Smooth muscle cell (in vitro differentiated cells): Measurements from ENCODE around the gene STAT5B. TPM values are rescaled to one million over a fixed set of nuclear protein-coding genes. Genes with fewer than 3 reads are reported as not detected.

Experiments
- DNase-seq: peaks from one replicate; lab custom pipeline; 2025; ENCODE audit not compliant: unreplicated experiment; lab: John Stamatoyannopoulos, UW
- H2AFZ ChIP-seq: fragments of 200-600 bp; sonication (generic); 2 replicates; pipeline ENCODE4 v1.6.0; 2016; ENCODE audit warnings: antibody characterized with exemption, low read depth, mild to moderate bottlenecking
- H3F3A ChIP-seq: fragments of 200-600 bp; sonication (generic); 2 replicates; pipeline ENCODE4 v1.6.0; 2017; ENCODE audit warnings: antibody characterized with exemption, low read depth
- H3K27ac ChIP-seq: fragments of 200-600 bp; sonication (generic); 2 replicates; pipeline ENCODE4 v1.5.1; 2016; ENCODE audit warnings: low read depth, mild to moderate bottlenecking
- H3K27me3 ChIP-seq: fragments of 200-600 bp; sonication (generic); 2 replicates; pipeline ENCODE4 v1.6.1; 2016; ENCODE audit warnings: low read depth, mild to moderate bottlenecking
- H3K36me3 ChIP-seq: fragments of 200-600 bp; sonication (generic); 2 replicates; pipeline ENCODE4 v1.5.1; 2016; ENCODE audit warnings: low read depth
- H3K4me1 ChIP-seq: fragments of 200-600 bp; sonication (generic); 2 replicates; pipeline ENCODE4 v1.5.1; 2016; ENCODE audit warnings: low read depth
- H3K4me2 ChIP-seq: fragments of 200-600 bp; sonication (generic); 2 replicates; pipeline ENCODE4 v1.6.0; 2016; ENCODE audit warnings: mild to moderate bottlenecking
- H3K4me3 ChIP-seq: fragments of 200-600 bp; sonication (generic); 2 replicates; pipeline ENCODE4 v1.5.1; 2016; ENCODE audit warnings: mild to moderate bottlenecking
- H3K79me2 ChIP-seq: fragments of 200-600 bp; sonication (generic); 2 replicates; pipeline ENCODE4 v1.6.0; 2016; ENCODE audit warnings: low read depth, mild to moderate bottlenecking
- H3K9ac ChIP-seq: fragments of 200-600 bp; sonication (generic); 2 replicates; pipeline ENCODE4 v1.6.0; 2016; ENCODE audit warnings: low read depth
- H3K9me3 ChIP-seq: fragments of 200-600 bp; sonication (generic); replicated peaks from 2 replicates; pipeline ENCODE4 v1.5.1; 2016; ENCODE audit warnings: low read depth
- H4K20me1 ChIP-seq: fragments of 200-600 bp; sonication (generic); 2 replicates; pipeline ENCODE4 v1.6.0; 2016; ENCODE audit warnings: low read depth
- CTCF ChIP-seq: fragments of 200-600 bp; sonication (generic); IDR thresholded peaks from 2 replicates; pipeline ENCODE4 v1.5.1; 2017; ENCODE audit warnings: borderline replicate concordance, mild to moderate bottlenecking, antibody characterized with exemption; ENCODE audit not compliant: insufficient read depth, poor library complexity, severe bottlenecking
- WGBS: methylation state at CpG from one replicate; pipeline ENCODE4 v1.1.7; 2016; ENCODE audit warnings: low lambda C conversion rate; 5-methylcytosine and 5-hydroxymethylcytosine counted together
- polyA plus RNA-seq: library from polyadenylated mRNA; unstranded; fragments of >200 nt; fragmentation: Nextera tagmentation; extraction: Ambion mirVana; gene quantifications from 2 replicates; pipeline ENCODE4 v1.2.1, GENCODE V29; 2016
- total RNA-seq: library from RNA; depleted of rRNA; stranded (reverse); fragments of >200 nt; gene quantifications from 2 replicates; pipeline ENCODE4 v1.2.3, GENCODE V29; 2014

STAT5B gene
- total and polyA plus RNA-seq, 2 experiments from 2014 or later, result 10.7 to 12.4 TPM

- Histone ChIP-seq H3K9ac (no peak overlapping the region), H3K4me2 (no peak overlapping the region), H3F3A (no peaks in the 10 kb centered on the region), H3K36me3 (no peaks in the 10 kb centered on the region), H3K79me2 (no peaks in the 10 kb centered on the region), H3K4me1 (peaks cover 11% of the 10 kb centered on the region), H3K4me3 (no peak overlapping the region), H2AFZ (no peak overlapping the region), H3K9me3 (no peaks in the 10 kb centered on the region), H3K27ac (no peak overlapping the region), H4K20me1 (no peaks in the 10 kb centered on the region), H3K27me3 (peaks cover 52% of the 10 kb centered on the region)
- no peak for TF ChIP-seq CTCF
- peak; percentile 9 for DNase-seq
- WGBS, result 12% methylated on average over 14 of the region's 20 CpGs
Observed at GRCh38 chr17:42179911-42180410, 96.2 kb downstream of the STAT5B start.

- WGBS, result 56% methylated on average over 1 of the region's 1 CpG
- H3K4me3 ChIP-seq, result no peak overlapping the region
- no peak overlapping the region for H2AFZ ChIP-seq
- H3K79me2 ChIP-seq, result no peaks in the 10 kb centered on the region
- H3K27me3 ChIP-seq, result peaks cover 52% of the 10 kb centered on the region
- no peaks in the 10 kb centered on the region for H3F3A ChIP-seq
- no peak overlapping the region for H3K27ac ChIP-seq
- no peaks in the 10 kb centered on the region for H3K9me3 ChIP-seq
- no peak for TF ChIP-seq CTCF
- H4K20me1 ChIP-seq, result no peaks in the 10 kb centered on the region
- H3K9ac ChIP-seq, result no peak overlapping the region
- H3K4me1 ChIP-seq, result peaks cover 10% of the 10 kb centered on the region
- no peak for DNase-seq
- no peaks in the 10 kb centered on the region for H3K36me3 ChIP-seq
- no peak overlapping the region for H3K4me2 ChIP-seq
Observed at GRCh38 chr17:42179335-42179734, 96.9 kb downstream of the STAT5B start.

GRCh38 chr17:42178817-42179216 is 97.4 kb downstream of the STAT5B start:
- Histone ChIP-seq H3K79me2 (no peaks in the 10 kb centered on the region), H3K4me1 (peaks cover 7% of the 10 kb centered on the region), H3K27ac (no peak overlapping the region), H3K4me3 (no peak overlapping the region), H2AFZ (no peak overlapping the region), H3K9me3 (no peaks in the 10 kb centered on the region), H3K9ac (no peak overlapping the region), H4K20me1 (no peaks in the 10 kb centered on the region), H3K36me3 (no peaks in the 10 kb centered on the region), H3K4me2 (no peak overlapping the region), H3K27me3 (peaks cover 56% of the 10 kb centered on the region), H3F3A (no peaks in the 10 kb centered on the region)
- TF ChIP-seq CTCF, result no peak
- WGBS, result 74% methylated on average over 14 of the region's 14 CpGs
- no peak for DNase-seq

- no peaks in the 10 kb centered on the region for H4K20me1 ChIP-seq
- TF ChIP-seq CTCF, result no peak
- H3K79me2 ChIP-seq, result no peaks in the 10 kb centered on the region
- no peak overlapping the region for H3K4me3 ChIP-seq
- H3K9me3 ChIP-seq, result no peaks in the 10 kb centered on the region
- H3K27ac ChIP-seq, result no peak overlapping the region
- 82% methylated on average over 2 of the region's 2 CpGs for WGBS
- H3K27me3 ChIP-seq, result peaks cover 53% of the 10 kb centered on the region
- no peaks in the 10 kb centered on the region for H3F3A ChIP-seq
- no peak overlapping the region for H3K4me2 ChIP-seq
- no peak for DNase-seq
- H3K36me3 ChIP-seq, result no peaks in the 10 kb centered on the region
- H2AFZ ChIP-seq, result no peak overlapping the region
- H3K4me1 ChIP-seq, result peaks cover 3% of the 10 kb centered on the region
- no peak overlapping the region for H3K9ac ChIP-seq
Observed at GRCh38 chr17:42177684-42178083, 98.5 kb downstream of the STAT5B start.
